ENCODE data around the gene MUC5AC.
"Not testable (repeated sequence)": the region's sequence is repeated elsewhere in the genome, so short reads cannot be mapped to it uniquely, and the experiment has no call there.

Gene MUC5AC

GRCh38 chr11:1240771-1241170 is 83.0 kb downstream of the MUC5AC start:
- Histone ChIP-seq H3K9me3 (ENCODE audit: control insufficient read depth, insufficient read depth, low read length) (no peaks in the 10 kb centered on the region), H3K36me3 (ENCODE audit: control insufficient read depth, insufficient read depth, low read length) (no peaks in the 10 kb centered on the region), H3K4me3 (ENCODE audit: low read depth, low read length) (no peak overlapping the region), H3K4me1 (ENCODE audit: control insufficient read depth, insufficient read depth, low read length) (no peaks in the 10 kb centered on the region), H3K9ac (ENCODE audit: low read depth, low read length) (no peak overlapping the region), H3K27me3 (ENCODE audit: control insufficient read depth, insufficient read depth, low read length) (no peaks in the 10 kb centered on the region)

GRCh38 chr11:1241706-1242105 is 84.0 kb downstream of the MUC5AC start:
- H3K27me3 ChIP-seq (ENCODE audit: control insufficient read depth, insufficient read depth, low read length), result no peaks in the 10 kb centered on the region
- no peaks in the 10 kb centered on the region for H3K9me3 ChIP-seq (ENCODE audit: control insufficient read depth, insufficient read depth, low read length)
- no peaks in the 10 kb centered on the region for H3K36me3 ChIP-seq (ENCODE audit: control insufficient read depth, insufficient read depth, low read length)
- no peaks in the 10 kb centered on the region for H3K4me1 ChIP-seq (ENCODE audit: control insufficient read depth, insufficient read depth, low read length)
- H3K9ac ChIP-seq (ENCODE audit: low read depth, low read length), result no peak overlapping the region
- no peak overlapping the region for H3K4me3 ChIP-seq (ENCODE audit: low read depth, low read length)

- Histone ChIP-seq H3K9ac (ENCODE audit: low read depth, low read length) (no peak overlapping the region), H3K4me3 (ENCODE audit: low read depth, low read length) (no peak overlapping the region), H3K9me3 (ENCODE audit: control insufficient read depth, insufficient read depth, low read length) (no peaks in the 10 kb centered on the region), H3K36me3 (ENCODE audit: control insufficient read depth, insufficient read depth, low read length) (no peaks in the 10 kb centered on the region), H3K4me1 (ENCODE audit: control insufficient read depth, insufficient read depth, low read length) (no peaks in the 10 kb centered on the region), H3K27me3 (ENCODE audit: control insufficient read depth, insufficient read depth, low read length) (no peaks in the 10 kb centered on the region)
Observed at GRCh38 chr11:1242289-1242688, 84.5 kb downstream of the MUC5AC start.

- not testable (repeated sequence) for H3K9me3 ChIP-seq (ENCODE audit: control insufficient read depth, insufficient read depth, low read length)
Observed at GRCh38 chr11:1242751-1243150, 85.0 kb downstream of the MUC5AC start.

GRCh38 chr11:1243521-1243920 is 85.8 kb downstream of the MUC5AC start:
- H3K4me3 ChIP-seq (ENCODE audit: low read depth, low read length); H3K9me3 ChIP-seq (ENCODE audit: control insufficient read depth, insufficient read depth, low read length); H3K27me3 ChIP-seq (ENCODE audit: control insufficient read depth, insufficient read depth, low read length); H3K36me3 ChIP-seq (ENCODE audit: control insufficient read depth, insufficient read depth, low read length); H3K9ac ChIP-seq (ENCODE audit: low read depth, low read length); H3K4me1 ChIP-seq (ENCODE audit: control insufficient read depth, insufficient read depth, low read length): not testable (repeated sequence)

More at GRCh38 chr11:1242751-1243150, 85.0 kb downstream of the MUC5AC start:
- H3K36me3 ChIP-seq (ENCODE audit: control insufficient read depth, insufficient read depth, low read length); H3K27me3 ChIP-seq (ENCODE audit: control insufficient read depth, insufficient read depth, low read length); H3K4me3 ChIP-seq (ENCODE audit: low read depth, low read length); H3K9ac ChIP-seq (ENCODE audit: low read depth, low read length); H3K4me1 ChIP-seq (ENCODE audit: control insufficient read depth, insufficient read depth, low read length): not testable (repeated sequence)

GRCh38 chr11:1244557-1244956 is 86.8 kb downstream of the MUC5AC start:
- not testable (repeated sequence) for H3K9me3 ChIP-seq (ENCODE audit: control insufficient read depth, insufficient read depth, low read length)

GRCh38 chr11:1245717-1246116 is 88.0 kb downstream of the MUC5AC start:
- not testable (repeated sequence) for H3K36me3 ChIP-seq (ENCODE audit: control insufficient read depth, insufficient read depth, low read length); H3K9me3 ChIP-seq (ENCODE audit: control insufficient read depth, insufficient read depth, low read length); H3K9ac ChIP-seq (ENCODE audit: low read depth, low read length); H3K4me1 ChIP-seq (ENCODE audit: control insufficient read depth, insufficient read depth, low read length); H3K4me3 ChIP-seq (ENCODE audit: low read depth, low read length); H3K27me3 ChIP-seq (ENCODE audit: control insufficient read depth, insufficient read depth, low read length)

More at GRCh38 chr11:1244557-1244956, 86.8 kb downstream of the MUC5AC start:
- not testable (repeated sequence) for H3K9ac ChIP-seq (ENCODE audit: low read depth, low read length); H3K4me1 ChIP-seq (ENCODE audit: control insufficient read depth, insufficient read depth, low read length); H3K36me3 ChIP-seq (ENCODE audit: control insufficient read depth, insufficient read depth, low read length); H3K4me3 ChIP-seq (ENCODE audit: low read depth, low read length); H3K27me3 ChIP-seq (ENCODE audit: control insufficient read depth, insufficient read depth, low read length)

GRCh38 chr11:1246301-1246700 is 88.5 kb downstream of the MUC5AC start:
- not testable (repeated sequence) for H3K9me3 ChIP-seq (ENCODE audit: control insufficient read depth, insufficient read depth, low read length); H3K4me1 ChIP-seq (ENCODE audit: control insufficient read depth, insufficient read depth, low read length); H3K36me3 ChIP-seq (ENCODE audit: control insufficient read depth, insufficient read depth, low read length); H3K9ac ChIP-seq (ENCODE audit: low read depth, low read length); H3K27me3 ChIP-seq (ENCODE audit: control insufficient read depth, insufficient read depth, low read length); H3K4me3 ChIP-seq (ENCODE audit: low read depth, low read length)

- not testable (repeated sequence) for H3K4me3 ChIP-seq (ENCODE audit: low read depth, low read length); H3K9ac ChIP-seq (ENCODE audit: low read depth, low read length); H3K4me1 ChIP-seq (ENCODE audit: control insufficient read depth, insufficient read depth, low read length); H3K27me3 ChIP-seq (ENCODE audit: control insufficient read depth, insufficient read depth, low read length); H3K36me3 ChIP-seq (ENCODE audit: control insufficient read depth, insufficient read depth, low read length); H3K9me3 ChIP-seq (ENCODE audit: control insufficient read depth, insufficient read depth, low read length)
Observed at GRCh38 chr11:1247026-1247425, 89.3 kb downstream of the MUC5AC start.

GRCh38 chr11:1248951-1249350 is 91.2 kb downstream of the MUC5AC start:
- not testable (repeated sequence) for H3K27me3 ChIP-seq (ENCODE audit: control insufficient read depth, insufficient read depth, low read length); H3K36me3 ChIP-seq (ENCODE audit: control insufficient read depth, insufficient read depth, low read length); H3K4me1 ChIP-seq (ENCODE audit: control insufficient read depth, insufficient read depth, low read length); H3K9ac ChIP-seq (ENCODE audit: low read depth, low read length); H3K9me3 ChIP-seq (ENCODE audit: control insufficient read depth, insufficient read depth, low read length); H3K4me3 ChIP-seq (ENCODE audit: low read depth, low read length)

GRCh38 chr11:1250411-1250810 is 92.7 kb downstream of the MUC5AC start:
- H3K36me3 ChIP-seq (ENCODE audit: control insufficient read depth, insufficient read depth, low read length); H3K4me1 ChIP-seq (ENCODE audit: control insufficient read depth, insufficient read depth, low read length); H3K27me3 ChIP-seq (ENCODE audit: control insufficient read depth, insufficient read depth, low read length); H3K4me3 ChIP-seq (ENCODE audit: low read depth, low read length); H3K9ac ChIP-seq (ENCODE audit: low read depth, low read length); H3K9me3 ChIP-seq (ENCODE audit: control insufficient read depth, insufficient read depth, low read length): not testable (repeated sequence)

Data from iPS-15b (cell line).